ENCODE data around the gene DALRD3.

- TF ChIP-seq CTCF (IDR thresholded peaks at IDR 0.05; ENCODE audit: low read depth, low read length, missing input control): no peak
- TF ChIP-seq RAD21 (IDR thresholded peaks at IDR 0.05): no peak
- no peak for TF ChIP-seq SP1 (IDR thresholded peaks at IDR 0.05)
- no peak for TF ChIP-seq FOXA1 (IDR thresholded peaks at IDR 0.05)
- no peak for TF ChIP-seq MAX (IDR thresholded peaks at IDR 0.05)
- no peak for TF ChIP-seq TAF1 (conservative IDR thresholded peaks at IDR 0.05)
- no peak for TF ChIP-seq HNF4A (conservative IDR thresholded peaks at IDR 0.05)
These were observed 38.9 kb downstream of the DALRD3 start for GRCh38 chr3:48979451-48979850.

Measured in liver (tissue), 3 donors.